IPS DF 4.7 (cell line): Measurements from ENCODE around the gene RRAS.

Experiments
- DNase-seq: peaks from one replicate; pipeline ENCODE4 v3.0.0-alpha.2; 2013; ENCODE audit warnings: low spot score; ENCODE audit errors: extremely low read depth

RRAS gene

DNA sequence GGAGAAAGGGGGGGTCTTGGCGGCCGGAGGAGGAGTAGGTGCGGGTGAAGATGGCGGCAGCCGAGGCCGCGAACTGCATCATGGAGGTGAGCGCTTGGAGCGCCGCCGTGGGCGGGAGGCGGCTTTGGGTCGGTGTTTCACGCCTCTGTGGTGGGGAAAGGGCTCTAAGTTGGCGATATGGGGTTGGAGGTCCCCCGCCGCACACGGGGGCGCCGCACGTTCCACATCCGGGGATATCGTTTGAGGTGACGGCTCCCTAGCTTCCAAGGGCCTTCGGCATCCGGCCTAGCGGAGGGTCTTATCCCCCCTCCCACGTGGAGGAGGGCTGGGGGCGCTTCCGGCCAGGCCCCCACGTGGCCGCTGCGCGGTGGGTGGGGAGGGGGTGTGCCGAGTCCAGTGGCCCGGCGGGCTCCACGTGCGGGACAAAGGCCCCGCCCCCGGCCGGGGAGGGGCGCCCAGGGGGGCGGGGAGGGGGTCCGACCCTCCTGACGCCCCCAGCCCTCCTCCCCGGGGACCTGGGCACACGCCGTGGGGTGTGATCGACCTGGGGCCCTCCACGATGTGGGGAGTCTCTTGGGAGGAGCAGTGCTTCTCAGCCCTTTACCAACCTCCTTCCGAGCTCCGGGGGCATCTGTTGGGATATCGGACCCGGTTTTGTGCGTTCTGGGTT lies 37.4 kb upstream of the RRAS start, which contains the start of gene PRMT1:
PRMT1 (plus strand) TSS at position 41 of the 670 bp plus-strand sequence; CDS start at position 51, 10 bp downstream.
- no peak for DNase-seq

DNA sequence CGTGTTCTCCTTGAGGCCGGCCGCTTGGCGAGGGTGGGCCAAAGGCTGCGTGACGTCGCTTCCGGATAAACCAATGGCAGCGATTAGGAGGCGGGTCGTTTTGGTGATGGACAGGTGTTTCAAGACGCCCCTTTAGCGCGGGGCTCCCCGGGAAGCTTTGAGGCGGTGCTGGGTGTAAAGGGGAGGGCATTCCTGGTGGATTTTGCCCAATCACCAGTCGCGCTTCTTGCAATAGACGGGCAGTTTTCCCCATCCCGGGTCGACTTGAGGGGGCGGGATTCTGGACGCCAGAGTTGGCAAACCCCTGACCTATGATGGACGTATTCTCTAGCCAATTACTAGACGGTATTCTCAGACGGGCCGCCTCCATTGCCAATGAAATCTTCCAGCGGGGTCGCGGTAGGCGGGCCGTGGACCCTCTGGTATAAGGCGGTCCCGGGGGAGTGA lies 36.9 kb upstream of the RRAS start:
- DNase-seq: peak; percentile 100

DNA sequence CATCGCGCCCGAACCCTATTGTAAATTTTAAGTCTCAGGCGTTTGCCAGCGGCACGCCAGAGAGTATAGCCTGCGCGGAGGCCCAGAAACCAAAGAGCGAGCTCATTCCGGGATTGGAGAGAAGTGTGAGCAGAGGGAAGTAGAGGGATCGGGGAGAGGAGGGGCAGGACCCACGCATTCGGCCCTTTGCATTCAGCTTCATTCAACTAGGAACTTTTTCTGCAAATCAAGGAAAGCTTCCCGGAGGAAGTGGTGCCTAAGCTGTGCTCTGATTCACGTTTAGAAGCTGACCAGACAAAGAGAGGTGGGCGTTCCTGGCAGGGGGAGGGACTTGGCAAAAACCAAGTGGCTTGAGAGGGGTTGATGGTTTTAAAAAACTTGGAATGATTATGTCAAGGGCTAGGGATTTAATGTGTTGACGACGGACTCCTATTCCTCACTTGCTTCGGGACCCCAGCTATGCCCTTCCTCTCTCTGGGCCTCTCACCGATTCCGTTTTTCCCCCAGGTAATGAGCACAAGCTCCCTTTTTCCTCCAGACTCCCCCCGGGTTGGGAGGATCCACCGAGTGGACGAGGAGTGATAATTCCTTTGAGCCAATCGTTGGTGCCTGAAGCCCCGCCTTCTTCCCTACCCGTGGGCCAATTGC lies 36.3 kb upstream of the RRAS start:
- no peak for DNase-seq

DNA sequence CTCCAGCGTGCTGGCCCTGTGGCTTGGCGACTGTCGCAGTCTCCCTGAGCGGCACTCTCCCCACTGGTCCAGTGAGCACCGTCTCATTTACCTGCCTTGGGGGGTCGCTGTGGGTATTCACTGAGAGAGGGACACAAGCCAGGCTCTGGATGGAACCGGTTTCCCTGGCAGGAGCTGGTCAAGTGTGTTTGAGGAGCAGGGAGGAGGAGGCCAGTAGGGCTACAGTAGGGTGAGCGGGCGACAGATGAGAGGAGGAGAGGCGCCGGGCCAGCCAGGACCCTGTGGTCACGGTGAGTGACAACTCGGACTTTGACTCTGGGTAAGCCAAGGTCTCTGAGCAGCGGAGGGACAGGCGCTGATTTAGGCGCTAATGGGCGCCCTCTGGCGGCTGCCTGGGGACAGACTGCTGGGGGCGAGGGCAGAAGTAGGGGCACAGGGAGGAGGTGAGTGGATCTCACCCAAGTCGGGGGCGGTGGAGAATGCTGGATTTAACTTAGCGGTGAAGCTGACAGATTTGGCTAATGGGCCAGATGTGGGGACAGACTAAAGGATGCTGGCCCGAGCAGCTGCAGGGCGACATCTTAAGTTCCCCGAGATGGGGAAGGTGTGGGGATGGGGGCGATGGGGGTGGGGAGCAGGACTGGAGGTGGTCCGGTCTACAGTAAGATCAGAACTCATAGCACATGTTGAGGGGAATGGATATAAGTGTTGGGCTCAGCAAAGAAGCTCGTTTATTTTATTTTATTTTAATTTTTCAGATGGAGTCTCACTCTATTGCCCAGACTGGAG lies 32.4 kb upstream of the RRAS start:
- no peak for DNase-seq

DNA sequence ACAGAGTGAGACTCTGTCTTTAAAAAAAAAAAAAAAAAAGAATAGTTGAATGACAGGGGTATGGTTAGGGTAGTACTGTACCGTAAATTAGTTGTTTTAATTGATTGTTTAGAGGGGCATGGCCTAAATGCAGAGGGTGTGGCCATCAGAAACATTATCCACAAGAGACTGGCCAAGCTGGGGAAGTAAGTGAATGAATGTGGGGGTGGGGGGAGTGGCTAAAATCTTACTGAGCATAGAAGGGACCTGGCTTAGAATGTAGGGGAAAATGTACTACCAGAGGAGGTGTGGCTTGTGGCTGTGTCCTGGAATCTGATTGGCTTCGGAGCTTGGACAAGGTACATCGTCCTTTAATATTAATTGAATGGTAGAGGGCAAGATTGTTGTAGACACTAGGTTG lies 29.6 kb upstream of the RRAS start:
- no peak for DNase-seq

DNA sequence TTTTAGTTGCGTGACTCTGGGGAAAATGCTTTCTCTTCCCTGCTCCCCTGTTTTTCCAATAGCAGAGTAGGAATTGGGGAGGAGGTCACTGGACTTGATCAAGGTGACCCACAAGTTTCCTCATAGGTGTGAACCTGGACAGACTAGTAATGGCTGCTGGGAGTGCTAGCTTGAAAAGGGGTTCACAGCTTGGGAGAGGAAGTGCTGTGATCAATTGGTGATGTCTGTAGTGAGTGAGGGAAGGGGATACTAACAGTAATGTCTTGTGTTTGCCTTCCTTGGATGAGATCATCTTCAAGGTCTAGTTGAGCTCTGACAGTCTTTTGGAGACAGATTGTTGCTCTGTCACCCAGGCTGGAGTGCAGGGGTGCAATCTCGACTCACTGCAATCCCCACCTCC lies 27.5 kb upstream of the RRAS start:
- no peak for DNase-seq

DNA sequence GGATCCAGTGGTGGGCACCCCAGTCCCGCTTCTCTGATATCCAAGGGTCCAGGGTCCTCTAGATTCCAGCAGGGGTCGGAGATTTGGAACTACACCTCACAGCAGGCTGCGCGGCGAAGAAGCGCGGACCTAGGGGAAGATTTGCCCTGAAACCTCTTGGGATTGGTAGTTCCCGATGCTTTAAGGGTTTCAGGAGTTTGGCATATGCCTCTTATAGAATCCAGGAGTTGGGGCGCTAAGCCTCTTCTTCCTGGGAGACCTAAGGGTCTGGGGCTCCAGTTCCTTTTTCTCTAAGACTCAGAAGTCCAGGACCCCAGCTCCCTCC lies 26.1 kb upstream of the RRAS start:
- DNase-seq: no peak

DNA sequence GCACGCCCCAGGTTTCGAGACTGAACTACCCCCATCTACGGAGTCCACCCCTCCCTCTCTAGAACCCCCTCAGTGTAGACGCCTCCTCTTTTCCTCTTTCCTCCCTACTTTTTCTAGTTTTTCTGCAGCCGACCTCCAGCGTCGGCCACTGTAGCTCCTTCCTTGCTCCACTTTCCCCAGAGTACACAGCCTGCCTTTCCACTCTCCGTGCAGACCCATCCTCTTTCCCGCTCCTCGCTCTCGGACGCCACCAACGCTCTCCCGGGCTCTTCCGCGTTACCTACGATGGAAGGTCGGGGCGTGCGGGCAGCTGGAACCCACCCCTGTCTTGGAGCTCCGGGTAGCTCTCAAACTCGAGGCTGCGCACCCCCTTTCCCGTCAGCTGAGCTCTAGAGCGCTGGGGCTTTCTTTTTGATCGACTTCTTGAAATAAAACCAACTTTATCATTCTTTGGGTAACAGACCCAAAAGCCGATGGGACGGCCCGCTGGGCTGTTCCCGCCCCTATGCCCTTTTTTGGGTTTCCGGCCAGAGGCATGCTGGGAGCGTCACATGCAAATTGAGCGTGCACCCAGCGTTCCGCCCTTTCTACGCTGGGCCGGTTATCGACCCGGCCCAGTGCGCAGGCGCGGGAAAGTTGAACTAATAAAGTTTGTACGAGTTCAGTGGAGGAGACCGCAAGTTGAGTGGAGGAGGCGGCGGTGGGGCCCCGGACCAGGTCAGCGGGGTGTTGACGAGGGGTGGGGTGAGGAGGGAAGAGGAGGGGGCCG lies 25.6 kb upstream of the RRAS start, which contains the start of the genes BCL2L12 and IRF3:
BCL2L12 (plus strand) TSS at position 583 of the 769 bp plus-strand sequence. CDS start 760 bp downstream, outside the sequence.
IRF3 (minus strand) TSS at position 507 of the 769 bp plus-strand sequence. CDS start 1,019 bp downstream, outside the sequence.
- DNase-seq: no peak

DNA sequence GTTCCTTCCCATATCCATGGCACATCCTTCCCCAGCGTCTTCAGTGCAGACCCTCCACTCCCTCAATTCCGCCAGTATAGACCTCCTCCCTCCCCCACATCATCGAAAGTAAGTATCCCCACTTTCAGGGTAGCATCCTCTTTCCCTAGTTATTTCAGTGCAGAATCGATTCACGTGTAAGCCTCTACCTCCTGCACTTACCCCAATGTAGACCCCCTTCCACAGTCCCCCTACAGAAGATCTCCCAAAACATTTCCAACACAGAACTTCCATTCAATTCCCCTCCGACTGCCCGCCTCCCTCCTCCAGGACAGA lies 25.1 kb upstream of the RRAS start:
- DNase-seq: no peak

DNA sequence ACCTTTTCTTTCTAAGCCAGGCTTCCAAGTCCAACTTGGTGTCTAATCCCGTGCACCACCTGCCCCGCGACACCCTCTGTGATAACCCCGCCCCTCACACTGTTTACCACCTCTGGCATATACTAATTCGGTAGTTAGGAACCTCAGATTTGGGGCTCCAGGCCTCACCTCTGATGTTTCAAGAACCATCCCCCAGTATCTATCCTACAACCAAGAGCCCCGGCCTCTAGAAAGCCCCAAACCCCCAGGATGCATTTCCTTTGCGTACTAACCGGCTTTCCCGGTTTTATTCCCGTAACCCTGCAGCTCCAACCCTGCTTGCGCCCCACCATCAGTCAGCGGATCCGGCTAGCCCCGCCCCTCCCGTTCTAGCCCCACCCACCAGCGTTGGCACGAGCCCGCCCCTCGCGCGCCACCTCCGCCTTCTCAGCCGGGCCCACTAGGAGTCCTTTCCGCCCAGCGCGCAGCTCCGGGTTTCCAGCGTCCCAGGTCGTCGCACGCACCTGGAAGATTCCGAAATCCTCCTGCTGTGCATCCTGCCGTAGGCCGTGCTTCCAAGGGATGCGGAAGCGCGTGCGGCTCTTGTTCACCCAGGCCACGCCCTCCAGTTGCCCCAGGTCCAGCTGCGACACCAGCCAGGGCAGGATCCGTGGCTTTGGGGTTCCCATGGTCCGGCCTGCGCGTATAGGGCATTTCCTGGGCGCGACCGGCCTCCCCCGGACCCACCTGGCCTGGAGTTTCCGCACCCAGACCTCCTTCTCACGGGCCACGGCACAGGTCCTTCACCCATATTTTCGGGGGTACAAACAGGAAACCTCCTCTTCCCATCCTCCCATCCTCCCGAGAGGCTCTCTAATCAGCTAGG lies 24.5 kb upstream of the RRAS start:
- no peak for DNase-seq

DNA sequence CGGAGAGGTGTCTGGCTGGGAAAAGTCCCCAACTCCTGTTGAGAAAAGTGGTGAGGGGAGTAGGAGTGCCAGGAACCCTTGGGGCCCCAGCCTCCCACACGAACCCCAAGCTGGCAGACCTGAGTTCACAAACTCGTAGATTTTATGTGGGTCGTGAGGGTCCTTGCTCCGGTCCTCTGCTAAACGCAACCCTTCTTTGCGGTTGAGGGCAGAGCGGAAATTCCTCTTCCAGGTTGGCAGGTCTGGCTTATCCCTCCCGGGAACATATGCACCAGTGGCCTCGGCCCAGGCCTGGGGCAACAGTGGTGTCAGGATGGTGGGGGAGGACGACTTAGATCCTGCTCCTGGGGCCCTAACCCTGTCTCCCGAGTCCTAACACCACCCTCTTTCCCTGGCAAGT lies 23.3 kb upstream of the RRAS start:
- DNase-seq: no peak

DNA sequence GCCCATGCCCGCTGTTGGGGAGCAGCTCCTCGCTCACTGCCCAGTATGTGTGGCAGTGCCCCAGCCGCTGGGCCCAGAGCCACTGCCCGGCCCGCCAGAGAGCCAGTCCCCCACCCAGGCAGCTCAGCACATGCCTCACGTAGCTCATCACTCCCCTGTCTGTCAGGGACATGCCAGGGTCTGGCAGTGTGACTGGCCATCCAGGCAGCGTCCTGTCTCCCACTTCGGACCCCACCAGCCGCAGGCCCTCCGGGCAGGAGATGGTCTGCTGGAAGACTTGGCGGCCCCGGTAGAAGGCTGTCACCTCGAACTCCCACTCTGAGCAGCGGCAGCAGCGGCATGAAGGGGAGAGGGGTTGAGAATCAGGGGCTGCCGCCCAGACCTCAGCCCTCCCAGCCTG lies 22.1 kb upstream of the RRAS start:
- DNase-seq: no peak

DNA sequence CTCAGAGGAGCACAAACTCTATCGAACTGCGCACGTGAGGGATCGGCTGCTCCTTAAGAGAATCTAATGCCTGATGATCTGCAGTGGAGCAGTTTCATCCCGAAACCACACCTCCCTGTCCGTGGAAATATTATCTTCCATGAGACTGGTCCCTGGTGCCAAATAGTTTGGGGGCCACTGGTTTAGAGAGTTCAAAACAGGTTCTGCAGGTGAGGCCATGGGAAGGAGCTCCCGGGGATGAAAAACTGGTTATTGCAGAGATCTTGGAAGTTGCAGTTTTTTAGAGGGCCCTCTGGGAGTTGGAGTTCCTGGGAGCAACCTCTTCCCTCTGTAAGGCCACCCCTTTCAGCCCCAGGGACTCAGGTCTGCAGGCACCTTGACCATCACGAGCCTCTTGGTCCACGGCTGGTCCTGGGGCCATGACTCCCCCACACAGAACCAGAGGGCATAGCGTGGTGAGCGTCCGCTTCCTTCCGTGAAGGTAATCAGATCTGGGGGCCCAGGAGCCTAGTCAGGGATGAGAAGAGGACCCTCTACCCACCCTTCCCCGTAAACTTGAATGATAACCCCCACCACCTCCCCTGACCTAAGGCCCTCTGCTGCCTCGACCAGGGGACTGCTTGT lies 20.5 kb upstream of the RRAS start:
- no peak for DNase-seq

DNA sequence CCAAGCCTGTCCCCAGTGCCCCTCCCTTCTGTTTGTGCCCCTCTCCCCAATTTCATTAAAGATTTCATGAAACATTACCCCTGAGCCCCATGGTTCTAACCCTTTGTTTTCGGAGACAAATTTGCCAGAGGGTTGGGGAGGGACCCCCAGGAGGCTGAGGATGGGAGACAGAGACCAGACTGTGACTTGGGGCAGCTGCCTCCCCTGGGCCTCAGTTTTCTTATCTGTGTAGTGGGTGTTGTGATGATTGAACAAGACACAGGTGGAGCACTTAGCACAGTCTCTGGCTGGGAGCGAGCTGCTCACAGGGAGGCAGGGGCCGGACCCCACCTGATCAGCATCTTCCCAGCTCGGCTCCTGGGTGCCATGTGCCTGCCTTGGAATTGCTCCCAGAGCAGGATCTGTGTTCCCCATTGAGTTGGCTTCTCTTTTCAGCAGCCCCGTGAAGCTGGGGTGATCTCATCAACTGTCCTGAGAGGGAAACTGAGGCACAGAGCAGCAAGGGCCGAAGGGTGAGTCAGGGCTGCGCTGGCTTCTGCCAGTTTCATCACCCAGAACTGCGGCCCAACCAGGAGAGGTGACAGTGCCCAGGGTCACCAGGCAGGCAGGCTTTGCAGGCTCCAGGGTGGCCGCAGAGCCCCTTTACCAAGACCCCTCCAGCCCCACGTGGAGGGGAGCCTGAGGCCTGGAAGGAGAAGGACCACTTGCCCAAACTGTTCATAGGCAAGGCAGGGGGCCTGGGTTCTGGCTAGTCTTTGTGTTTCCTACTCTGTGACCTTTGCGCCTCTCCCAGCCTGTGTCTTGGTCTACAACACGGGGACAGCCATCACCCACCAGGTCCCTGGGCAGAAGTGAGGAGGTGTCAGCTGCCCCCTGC lies 18.9 kb upstream of the RRAS start:
- no peak for DNase-seq

DNA sequence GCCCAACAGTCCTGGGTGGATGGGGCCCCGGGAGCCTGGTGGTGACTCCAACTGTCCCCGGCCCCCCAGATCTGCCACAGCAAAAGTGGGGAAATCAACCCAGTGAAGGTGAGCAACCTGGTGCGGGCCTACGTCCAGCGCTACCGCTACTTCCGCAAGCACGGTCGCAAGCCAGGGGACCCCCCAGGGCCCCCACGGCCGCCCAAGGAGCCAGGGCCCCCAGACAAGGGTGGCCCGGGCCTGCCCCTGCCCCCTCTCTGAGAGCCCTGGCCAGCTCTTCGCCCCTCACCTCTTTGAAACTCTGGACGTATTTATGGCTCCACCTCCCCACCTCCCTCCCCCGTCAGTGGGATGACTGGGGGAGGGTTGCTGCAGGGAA lies 18.2 kb upstream of the RRAS start:
- DNase-seq: no peak

DNA sequence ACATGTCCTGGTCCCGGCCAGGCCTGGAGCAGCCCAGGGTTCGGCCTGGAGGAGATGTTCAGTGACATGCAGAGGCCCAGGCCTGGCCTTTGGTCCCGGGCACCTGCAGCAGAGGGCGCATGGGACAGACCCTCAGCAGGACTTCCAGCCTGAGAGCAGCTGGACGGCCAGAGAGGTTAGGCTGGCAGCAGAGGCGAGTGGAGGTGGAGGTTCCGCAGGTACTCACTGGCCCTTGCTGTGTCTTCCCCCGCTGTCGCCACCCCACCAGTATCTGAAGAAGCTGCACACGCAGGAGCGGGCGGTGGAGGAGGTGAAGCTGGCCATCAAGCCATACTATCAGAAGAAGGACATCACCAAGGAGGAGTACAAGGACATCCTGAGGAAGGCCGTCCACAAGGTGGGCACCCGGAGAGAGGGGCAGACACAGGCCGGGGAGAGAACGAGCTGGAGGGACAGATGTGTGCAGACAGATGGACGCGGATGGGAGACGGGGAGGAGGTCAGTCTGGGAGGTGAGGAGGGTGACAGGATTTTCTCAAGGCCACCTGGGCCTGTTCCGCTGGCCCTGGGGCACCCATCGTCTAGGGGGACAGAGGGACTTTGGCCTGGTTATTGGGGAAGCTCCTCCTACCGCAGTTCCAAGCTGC lies 17.7 kb upstream of the RRAS start:
- DNase-seq: no peak

DNA sequence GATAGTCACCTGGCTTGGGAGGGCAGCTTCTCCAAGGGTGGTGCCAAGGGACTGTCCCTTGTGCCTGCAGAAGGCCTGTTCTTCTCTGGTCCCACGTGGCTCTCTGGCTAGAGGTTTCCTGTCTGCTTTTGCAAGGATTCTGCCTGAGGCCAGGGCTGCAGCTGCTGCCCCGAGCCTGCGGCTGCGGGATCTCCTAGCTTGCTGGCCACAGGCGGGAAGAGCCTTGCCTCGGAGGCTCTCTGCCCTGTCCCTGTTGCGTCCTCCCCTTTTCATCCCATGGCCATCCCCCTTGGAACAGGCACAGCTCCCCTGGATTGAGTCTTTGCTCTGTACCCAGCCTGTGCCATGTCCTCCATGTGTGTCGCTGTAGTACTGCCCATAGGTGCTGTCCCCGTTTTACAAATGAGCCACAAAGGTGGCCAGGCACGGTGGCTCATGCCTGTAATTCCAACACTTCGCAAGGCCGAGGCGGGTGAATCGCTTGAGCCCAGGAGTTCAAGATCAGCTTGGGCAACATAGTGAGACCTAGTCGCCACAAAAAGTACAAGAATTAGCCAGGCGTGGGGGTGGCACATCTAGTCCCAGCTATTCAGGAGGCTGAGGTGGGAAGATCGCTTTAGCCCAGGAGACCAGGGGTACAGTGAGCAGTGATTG lies 16.6 kb upstream of the RRAS start:
- DNase-seq: no peak
